MM.1S (cell line): ENCODE measurements around the gene TBX20.

ENCODE experiments used
- DNase-seq: peaks from one replicate; pipeline ENCODE4 v3.0.0-alpha.2; 2015
- H2AFZ ChIP-seq: fragments of 300-600 bp; sonication (generic); 2 replicates; pipeline ENCODE4 v1.6.0; 2016; ENCODE audit warnings: antibody characterized with exemption, low read length
- H3F3A ChIP-seq: fragments of 300-600 bp; sonication (generic); 2 replicates; pipeline ENCODE4 v1.6.1; 2016; ENCODE audit warnings: mild to moderate bottlenecking, antibody characterized with exemption, low read length, moderate library complexity, mixed read lengths; ENCODE audit not compliant: insufficient read depth
- H3K27ac ChIP-seq: fragments of 300-600 bp; sonication (generic); 2 replicates; pipeline ENCODE4 v1.5.1; 2016; ENCODE audit warnings: mild to moderate bottlenecking, low read length
- H3K27me3 ChIP-seq: fragments of 300-600 bp; sonication (generic); replicated peaks from 2 replicates; pipeline ENCODE4 v1.6.0; 2016; ENCODE audit warnings: low read length; ENCODE audit not compliant: insufficient read depth
- H3K36me3 ChIP-seq: fragments of 300-600 bp; sonication (generic); replicated peaks from 2 replicates; pipeline ENCODE4 v1.6.1; 2016; ENCODE audit warnings: mild to moderate bottlenecking, low read length, mixed read lengths; ENCODE audit not compliant: insufficient read depth
- H3K4me1 ChIP-seq: fragments of 300-600 bp; sonication (generic); 2 replicates; pipeline ENCODE4 v1.6.1; 2016; ENCODE audit warnings: low read length, mixed read lengths
- H3K4me2 ChIP-seq: fragments of 300-600 bp; sonication (generic); 2 replicates; pipeline ENCODE4 v1.6.0; 2016; ENCODE audit warnings: low read depth, low read length
- H3K4me3 ChIP-seq: fragments of 300-600 bp; sonication (generic); 2 replicates; pipeline ENCODE4 v1.5.1; 2016; ENCODE audit warnings: low read length, mixed read lengths
- H3K79me2 ChIP-seq: fragments of 300-600 bp; sonication (generic); 2 replicates; pipeline ENCODE4 v1.6.1; 2016; ENCODE audit warnings: mixed run types, low read length, mixed read lengths
- H3K9ac ChIP-seq: fragments of 300-600 bp; sonication (generic); 2 replicates; pipeline ENCODE4 v1.6.1; 2016; ENCODE audit warnings: low read length, mixed read lengths
- H3K9me2 ChIP-seq: fragments of 300-600 bp; sonication (generic); replicated peaks from 2 replicates; pipeline ENCODE4 v1.6.1; 2016; ENCODE audit warnings: mild to moderate bottlenecking, low read length, mixed read lengths; ENCODE audit not compliant: insufficient read depth
- H3K9me3 ChIP-seq: fragments of 300-600 bp; sonication (generic); replicated peaks from 2 replicates; pipeline ENCODE4 v1.6.1; 2016; ENCODE audit warnings: mild to moderate bottlenecking, low read length, mixed read lengths; ENCODE audit not compliant: insufficient read depth
- H4K20me1 ChIP-seq: fragments of 300-600 bp; sonication (generic); 2 replicates; pipeline ENCODE4 v1.6.1; 2016; ENCODE audit warnings: mild to moderate bottlenecking, low read length, moderate library complexity, mixed read lengths; ENCODE audit not compliant: insufficient read depth
- CTCF ChIP-seq: fragments of 300-600 bp; sonication (generic); IDR thresholded peaks from 2 replicates; pipeline ENCODE4 v1.5.1; 2016; ENCODE audit warnings: antibody characterized with exemption, low read length, mixed read lengths
- EZH2 ChIP-seq: fragments of 300-600 bp; sonication (generic); optimal IDR thresholded peaks from 2 replicates; pipeline ENCODE3; 2017; ENCODE audit warnings: low read depth, mild to moderate bottlenecking, antibody characterized with exemption, low read length, mixed read lengths
- EZH2phosphoT487 ChIP-seq: fragments of 300-600 bp; sonication (generic); IDR thresholded peaks from 2 replicates; pipeline ENCODE4 v1.6.1; 2018; ENCODE audit warnings: antibody characterized with exemption, low read length

Gene TBX20

GRCh38 chr7:35259523-35259908 is 5.6 kb upstream of the TBX20 start:
- Histone ChIP-seq H4K20me1 (no peaks in the 10 kb centered on the region), H3K4me2 (no peak overlapping the region), H3K4me3 (no peak overlapping the region), H2AFZ (no peak overlapping the region), H3K27ac (no peak overlapping the region), H3K9me2 (no peaks in the 10 kb centered on the region), H3K79me2 (no peaks in the 10 kb centered on the region), H3K36me3 (no peaks in the 10 kb centered on the region), H3K9ac (no peak overlapping the region), H3F3A (no peaks in the 10 kb centered on the region), H3K27me3 (peaks cover 18% of the 10 kb centered on the region), H3K9me3 (no peaks in the 10 kb centered on the region), H3K4me1 (no peaks in the 10 kb centered on the region)
- DNase-seq: no peak
- TF ChIP-seq EZH2 (no peak), EZH2phosphoT487 (no peak), CTCF (no peak)

- no peaks in the 10 kb centered on the region for H3K9me3 ChIP-seq
- H3F3A ChIP-seq: no peaks in the 10 kb centered on the region
- no peak for DNase-seq
- no peaks in the 10 kb centered on the region for H3K79me2 ChIP-seq
- no peak overlapping the region for H2AFZ ChIP-seq
- H3K4me3 ChIP-seq: no peak overlapping the region
- H3K27me3 ChIP-seq: peaks cover 18% of the 10 kb centered on the region
- H3K9me2 ChIP-seq: no peaks in the 10 kb centered on the region
- TF ChIP-seq EZH2 (no peak), EZH2phosphoT487 (no peak), CTCF (no peak)
- no peak overlapping the region for H3K4me2 ChIP-seq
- no peaks in the 10 kb centered on the region for H3K4me1 ChIP-seq
- no peak overlapping the region for H3K27ac ChIP-seq
- H3K9ac ChIP-seq: no peak overlapping the region
- no peaks in the 10 kb centered on the region for H3K36me3 ChIP-seq
- no peaks in the 10 kb centered on the region for H4K20me1 ChIP-seq
Observed at GRCh38 chr7:35258868-35259522, 5.1 kb upstream of the TBX20 start.

- H3K27me3 ChIP-seq: peaks cover 18% of the 10 kb centered on the region
- no peak for DNase-seq
- H3K9me3 ChIP-seq: no peaks in the 10 kb centered on the region
- H3K4me2 ChIP-seq: no peak overlapping the region
- H3K4me3 ChIP-seq: no peak overlapping the region
- H4K20me1 ChIP-seq: no peaks in the 10 kb centered on the region
- no peak overlapping the region for H3K27ac ChIP-seq
- TF ChIP-seq EZH2 (no peak), EZH2phosphoT487 (no peak), CTCF (no peak)
- no peaks in the 10 kb centered on the region for H3K9me2 ChIP-seq
- no peaks in the 10 kb centered on the region for H3F3A ChIP-seq
- H2AFZ ChIP-seq: no peak overlapping the region
- H3K36me3 ChIP-seq: no peaks in the 10 kb centered on the region
- no peaks in the 10 kb centered on the region for H3K79me2 ChIP-seq
- no peak overlapping the region for H3K9ac ChIP-seq
- H3K4me1 ChIP-seq: no peaks in the 10 kb centered on the region
Observed at GRCh38 chr7:35258125-35258867, 4.4 kb upstream of the TBX20 start.
